Bronchial epithelial cell (primary cell): Measurements from ENCODE around the gene CLDN6. TPM values are rescaled to one million over a fixed set of nuclear protein-coding genes. Genes with fewer than 3 reads are reported as not detected.
A peak's percentile ranks its signal among the peaks of the same experiment; 100 is the strongest.

Source experiments
- DNase-seq: peaks from one replicate; pipeline ENCODE4 v3.0.0-alpha.2; 2010; ENCODE audit warnings: low read depth
- FAIRE-seq: peaks from 2 replicates; lab custom pipeline; 2011; peaks lifted over from hg19 to GRCh38; lab: Jason Lieb, UNC
- H3K27me3 ChIP-seq: 2 replicates; pipeline ENCODE4 v1.5.1; 2011; ENCODE audit warnings: low read length; ENCODE audit not compliant: control insufficient read depth, insufficient read depth
- H3K36me3 ChIP-seq: 2 replicates; pipeline ENCODE4 v1.5.1; 2011; ENCODE audit warnings: low read length; ENCODE audit not compliant: control insufficient read depth, insufficient read depth
- H3K4me3 ChIP-seq: 2 replicates; pipeline ENCODE4 v1.5.1; 2011; ENCODE audit warnings: mild to moderate bottlenecking, low read depth, low read length, control low read depth
- total RNA-seq: library from RNA; depleted of rRNA; stranded (reverse); fragments of >200 nt; gene quantifications from 2 replicates; pipeline ENCODE4 v1.2.1, GENCODE V29; 2014
- TF ChIP-seq, protein P1 (sequence below): IDR thresholded peaks from 2 replicates; pipeline ENCODE4 v1.5.1; 2011; ENCODE audit warnings: mild to moderate bottlenecking, moderate library complexity, low read length, control low read depth, inconsistent platforms; ENCODE audit not compliant: insufficient read depth, severe bottlenecking

Gene CLDN6
- total RNA-seq, 1 donor from 2014 or later, result not detected

DNA sequence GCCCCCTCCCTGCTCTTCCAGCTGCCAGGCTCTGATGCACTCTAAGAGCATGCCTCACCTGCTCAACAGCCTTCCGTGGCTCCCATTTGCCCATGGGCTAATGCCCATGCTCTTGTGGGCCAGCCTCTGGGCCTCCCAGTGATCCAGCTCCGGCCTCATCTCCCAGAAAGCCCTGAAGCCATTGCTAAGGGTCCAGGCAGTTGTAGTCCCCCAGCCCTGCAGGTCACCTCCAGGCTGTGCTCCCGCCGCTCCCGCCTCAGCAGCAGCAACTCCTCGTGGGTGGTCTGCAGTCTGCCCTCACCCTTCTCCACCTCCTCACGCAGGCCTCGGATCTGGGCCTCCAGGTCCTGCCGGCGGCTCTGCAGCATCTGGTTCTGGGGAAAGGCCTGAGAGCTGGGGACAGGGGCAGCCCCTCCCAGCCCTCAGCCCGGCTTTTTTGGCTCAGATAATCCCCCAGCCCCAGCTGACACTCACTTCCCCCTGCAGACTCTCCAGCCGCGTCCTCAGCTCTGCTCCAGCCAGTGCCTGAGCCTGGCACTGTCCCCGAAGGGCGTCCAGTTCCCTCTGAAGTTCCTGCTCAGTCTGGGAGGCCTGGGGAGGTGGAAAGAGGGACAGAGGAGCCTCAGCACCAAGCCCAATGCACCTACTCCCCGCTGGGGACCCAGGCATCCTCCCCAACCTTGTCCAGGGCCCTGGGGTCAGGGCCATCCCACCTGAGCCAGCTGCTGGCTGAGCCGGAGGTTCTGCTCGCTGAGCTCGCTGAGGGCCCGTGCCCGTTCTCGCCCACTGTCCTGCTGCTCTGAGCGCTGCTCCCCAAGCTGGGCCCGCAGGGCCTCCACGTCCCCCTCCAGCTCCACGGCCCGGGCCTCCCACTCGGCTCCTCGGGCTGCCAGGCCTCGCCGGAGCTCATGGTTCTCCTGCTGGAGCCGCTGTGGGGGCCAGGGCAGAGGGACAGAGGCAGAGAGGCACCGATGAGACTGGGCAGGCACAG lies 12.5 kb upstream of the CLDN6 start:
- DNase-seq (no peak), FAIRE-seq (no peak)
- H3K27me3 ChIP-seq, result peaks cover 4% of the 10 kb centered on the region
- H3K36me3 ChIP-seq, result peaks cover 18% of the 10 kb centered on the region
- no peak overlapping the region for H3K4me3 ChIP-seq
- TF ChIP-seq, protein P1, sequence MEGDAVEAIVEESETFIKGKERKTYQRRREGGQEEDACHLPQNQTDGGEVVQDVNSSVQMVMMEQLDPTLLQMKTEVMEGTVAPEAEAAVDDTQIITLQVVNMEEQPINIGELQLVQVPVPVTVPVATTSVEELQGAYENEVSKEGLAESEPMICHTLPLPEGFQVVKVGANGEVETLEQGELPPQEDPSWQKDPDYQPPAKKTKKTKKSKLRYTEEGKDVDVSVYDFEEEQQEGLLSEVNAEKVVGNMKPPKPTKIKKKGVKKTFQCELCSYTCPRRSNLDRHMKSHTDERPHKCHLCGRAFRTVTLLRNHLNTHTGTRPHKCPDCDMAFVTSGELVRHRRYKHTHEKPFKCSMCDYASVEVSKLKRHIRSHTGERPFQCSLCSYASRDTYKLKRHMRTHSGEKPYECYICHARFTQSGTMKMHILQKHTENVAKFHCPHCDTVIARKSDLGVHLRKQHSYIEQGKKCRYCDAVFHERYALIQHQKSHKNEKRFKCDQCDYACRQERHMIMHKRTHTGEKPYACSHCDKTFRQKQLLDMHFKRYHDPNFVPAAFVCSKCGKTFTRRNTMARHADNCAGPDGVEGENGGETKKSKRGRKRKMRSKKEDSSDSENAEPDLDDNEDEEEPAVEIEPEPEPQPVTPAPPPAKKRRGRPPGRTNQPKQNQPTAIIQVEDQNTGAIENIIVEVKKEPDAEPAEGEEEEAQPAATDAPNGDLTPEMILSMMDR, result no peak

DNA sequence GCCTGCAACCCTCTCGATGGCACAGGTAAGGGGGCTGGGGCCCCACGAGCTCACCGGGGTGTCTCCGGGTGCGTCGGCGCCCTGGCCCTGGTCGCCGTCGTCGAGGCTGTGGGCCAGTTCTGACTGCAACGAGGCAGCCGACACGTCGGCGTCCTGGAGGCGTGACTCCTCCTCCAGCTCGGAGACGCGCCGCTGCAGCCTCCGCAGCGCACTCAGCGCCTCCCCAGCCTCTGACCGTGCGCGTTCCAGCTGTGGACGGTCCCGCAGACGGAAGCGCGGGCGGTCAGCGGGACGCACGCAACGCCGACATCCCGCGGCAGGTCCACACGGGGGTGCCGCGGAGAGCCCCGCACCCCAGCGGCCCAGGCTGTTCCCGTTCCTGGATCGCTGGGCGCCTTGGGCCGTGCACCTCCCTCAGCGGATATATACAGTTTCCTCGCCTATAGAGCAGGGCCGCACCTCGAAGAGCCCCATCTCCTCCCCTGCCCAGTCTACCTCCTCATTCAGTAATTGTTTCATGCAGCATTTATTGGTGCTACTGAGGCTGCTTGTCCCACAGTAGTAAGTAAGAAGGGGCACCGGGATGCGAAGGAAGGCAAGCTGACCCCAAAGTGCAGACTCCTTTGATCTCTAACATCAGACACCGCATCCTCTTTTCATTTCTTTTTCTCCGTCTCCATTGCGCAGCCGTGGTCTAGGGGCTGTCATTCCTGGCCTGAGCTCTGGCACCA lies 11.7 kb upstream of the CLDN6 start:
- Histone ChIP-seq H3K36me3 (peaks cover 20% of the 10 kb centered on the region), H3K27me3 (peaks cover 2% of the 10 kb centered on the region), H3K4me3 (peak overlapping the region; percentile 13)
- DNase-seq, result peak; percentile 32
- TF ChIP-seq, protein P1, result no peak
- FAIRE-seq, result no peak

DNA sequence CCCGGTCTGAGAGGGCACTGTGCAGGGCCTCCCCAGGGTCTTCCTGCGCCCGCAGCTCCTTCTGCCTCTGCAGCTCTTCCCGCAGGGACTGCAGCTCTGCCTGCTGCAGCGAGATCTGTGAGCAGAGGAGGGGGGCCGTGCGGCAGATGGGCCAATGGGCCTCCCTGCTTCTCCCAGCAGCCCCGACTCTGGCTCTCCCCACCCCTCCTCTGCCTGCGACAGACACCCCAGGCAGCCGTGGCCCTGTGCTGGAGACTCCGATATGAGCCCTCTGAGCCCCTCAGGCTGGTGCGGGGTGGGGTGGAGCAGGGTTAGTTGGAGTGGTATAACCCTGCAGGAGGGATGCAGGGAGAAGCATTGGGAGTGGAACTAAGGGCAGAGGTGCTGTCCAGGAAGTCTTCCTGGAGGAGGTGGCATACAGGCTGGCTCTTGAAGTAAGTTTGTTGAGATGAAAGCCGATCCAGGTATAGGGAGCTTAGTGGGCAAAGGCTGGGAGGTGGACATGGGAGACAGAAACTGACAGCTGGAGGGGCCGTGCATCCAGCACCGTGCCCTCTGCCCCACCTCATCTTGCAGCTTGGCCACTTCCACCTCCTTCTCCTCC lies 10.8 kb upstream of the CLDN6 start:
- TF ChIP-seq, protein P1, result no peak
- H3K36me3 ChIP-seq, result peaks cover 19% of the 10 kb centered on the region
- no peaks in the 10 kb centered on the region for H3K27me3 ChIP-seq
- FAIRE-seq, result no peak
- no peak overlapping the region for H3K4me3 ChIP-seq
- DNase-seq, result no peak

DNA sequence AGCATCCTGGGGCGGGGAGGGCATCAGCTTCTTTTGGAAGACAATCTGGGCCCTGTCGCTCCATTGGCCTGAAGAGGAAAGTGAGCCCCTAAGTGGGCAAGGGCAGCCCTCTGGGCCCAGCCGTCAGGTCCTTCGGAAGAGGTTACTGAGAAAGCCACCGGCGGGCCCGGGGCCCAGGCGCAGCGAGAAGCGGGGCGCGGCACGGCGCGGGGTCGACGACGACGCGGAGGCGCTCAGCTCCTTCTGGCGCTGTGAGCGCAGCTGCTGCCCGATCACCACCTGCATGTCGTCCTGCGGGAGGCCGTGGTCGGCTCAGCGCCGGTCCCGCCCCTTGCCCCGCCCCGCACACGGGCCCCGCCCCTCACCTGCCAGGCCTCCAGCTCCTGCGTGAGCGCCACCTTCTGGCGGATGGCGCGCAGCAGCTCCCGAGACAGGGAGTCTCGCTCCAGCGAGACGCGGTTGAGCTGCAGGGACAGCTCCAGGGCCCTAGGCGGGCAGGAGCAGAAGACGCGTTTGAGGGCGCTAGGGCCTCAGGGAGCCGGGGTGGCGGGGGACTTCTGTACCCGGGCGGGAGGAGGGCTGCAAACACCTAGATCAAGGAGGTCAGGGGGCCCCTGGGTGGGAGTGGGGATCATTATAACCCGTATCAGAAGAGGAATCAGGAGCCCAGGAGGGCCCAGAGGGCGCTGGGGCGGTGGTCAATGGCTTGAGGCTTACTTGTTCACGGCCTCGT lies 10.2 kb upstream of the CLDN6 start:
- H3K36me3 ChIP-seq, result peaks cover 19% of the 10 kb centered on the region
- H3K4me3 ChIP-seq, result no peak overlapping the region
- no peak for FAIRE-seq
- TF ChIP-seq, protein P1, result peak; percentile 90
- peak; percentile 68 for DNase-seq
- no peaks in the 10 kb centered on the region for H3K27me3 ChIP-seq

DNA sequence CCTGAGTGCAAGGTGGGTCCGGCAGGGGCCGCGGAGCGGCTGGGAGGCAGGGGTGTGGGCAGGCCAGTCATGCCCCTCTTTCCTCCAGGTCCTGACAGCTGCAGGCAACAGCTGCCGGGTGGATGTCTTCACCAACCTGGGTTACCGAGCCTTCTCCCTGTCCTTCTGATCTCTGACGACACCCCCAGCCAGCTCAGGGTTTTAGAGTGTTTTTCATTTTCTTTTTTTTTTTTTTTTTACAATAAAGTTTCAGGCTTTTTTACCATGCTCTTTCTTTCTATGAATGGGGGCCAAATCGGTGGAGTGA lies 9.5 kb upstream of the CLDN6 start:
- FAIRE-seq (no peak), DNase-seq (no peak)
- TF ChIP-seq, protein P1, result no peak
- no peaks in the 10 kb centered on the region for H3K27me3 ChIP-seq
- H3K36me3 ChIP-seq, result peaks cover 21% of the 10 kb centered on the region
- no peak overlapping the region for H3K4me3 ChIP-seq
